K562 (cell line): ENCODE results near the gene TSPAN1. TPM values are rescaled to one million over a fixed set of nuclear protein-coding genes. Genes with fewer than 3 reads are reported as not detected.

Experiments
- ELF2 ChIP-seq: fragments of 250-450 bp; sonication (Bioruptor Pico); IDR thresholded peaks from 2 replicates; pipeline ENCODE4 v1.5.0; 2021; ENCODE audit warnings: mild to moderate bottlenecking
- ETV1 ChIP-seq: fragments of 450-650 bp; conservative IDR thresholded peaks from 2 replicates; pipeline ENCODE4 v1.6.1; 2016; ENCODE audit warnings: missing genetic modification characterization, control low read depth, low read depth, missing compliant biosample characterization
- HMGN3 ChIP-seq: IDR thresholded peaks from 2 replicates; pipeline ENCODE4 v1.6.1; 2011; ENCODE audit warnings: borderline replicate concordance, low read depth, mild to moderate bottlenecking, mixed read lengths, low read length; ENCODE audit not compliant: insufficient read length; ENCODE audit errors: extremely low read depth
- HNRNPL ChIP-seq: fragments of 200-400 bp; formaldehyde crosslinking; IDR thresholded peaks from 2 replicates; pipeline ENCODE4 v1.6.1; 2017; ENCODE audit warnings: low read depth, mild to moderate bottlenecking, low read length
- NR2C2 ChIP-seq, 2 experiments: fragments of 200-800 bp in 1 of 2; sonication (Bioruptor generic) in 1 of 2; sonication (generic) in 1 of 2; formaldehyde crosslinking in 1 of 2; IDR thresholded peaks; 2 replicates each; pipeline versions ENCODE4 v1.6.1 to v1.8.0; 2016 to 2022; ENCODE audit warnings: mild to moderate bottlenecking in 1 of 2, missing compliant biosample characterization in 1 of 2, missing genetic modification characterization in 1 of 2, missing genetic modification reagents in 1 of 2
- PRMT5 ChIP-seq: sonication (generic); formaldehyde crosslinking; IDR thresholded peaks from 2 replicates; pipeline ENCODE4 v1.5.0; 2020; ENCODE audit warnings: missing genetic modification reagents
- SMAD1 ChIP-seq: fragments of 150-350 bp; IDR thresholded peaks from 2 replicates; pipeline ENCODE4 v1.6.1; 2014; ENCODE audit warnings: low read length, low read depth; ENCODE audit not compliant: partially characterized antibody
- SMARCA4 ChIP-seq: fragments of 450-650 bp; IDR thresholded peaks from 2 replicates; pipeline ENCODE4 v1.6.1; 2016
- SRF ChIP-seq, 2 experiments: fragments of 250-450, 450-650 bp in 1 of 2; sonication (Bioruptor Pico) in 1 of 2; sonication (generic) in 1 of 2; formaldehyde crosslinking; IDR thresholded peaks; 2 replicates each; pipeline versions ENCODE4 v1.5.0 to v1.5.1; 2020 to 2022; ENCODE audit warnings: mild to moderate bottlenecking in 1 of 2, missing genetic modification reagents in 1 of 2
- THAP7 ChIP-seq: fragments of 250-450 bp; sonication (Bioruptor Pico); IDR thresholded peaks from 2 replicates; pipeline ENCODE4 v1.5.0; 2021
- TSHZ1 ChIP-seq: fragments of 250-450 bp; sonication (Bioruptor Pico); IDR thresholded peaks from 2 replicates; pipeline ENCODE4 v1.4.0; 2020; ENCODE audit warnings: mild to moderate bottlenecking, moderate library complexity
- ZBTB8A ChIP-seq: fragments of 450-650 bp; IDR thresholded peaks from 2 replicates; pipeline ENCODE4 v1.6.1; 2018; ENCODE audit warnings: mild to moderate bottlenecking, moderate library complexity; ENCODE audit not compliant: partially characterized antibody
- ZNF407 ChIP-seq: fragments of 450-650 bp; IDR thresholded peaks from 2 replicates; pipeline ENCODE4 v1.6.1; 2016; ENCODE audit warnings: low read depth
- polyA plus RNA-seq, 8 experiments: library from polyadenylated mRNA; depleted of rRNA in 4 of 8; stranded (reverse) in 5 of 8; unstranded in 3 of 8; fragments of >200 nt; fragmentation: Nextera tagmentation in 2 of 8; fragmentation: Illumina TruSeq in 1 of 8; extraction: Ambion mirVana in 2 of 8; extraction: Trizol in 1 of 8; gene quantifications; 2 replicates each; pipeline versions ENCODE4 v1.2.1 to v1.2.3, GENCODE V29; 2011 to 2014; ENCODE audit warnings: inconsistent platforms in 1 of 8, missing spikeins in 1 of 8
- total RNA-seq, 7 experiments: library from RNA; depleted of rRNA in 6 of 7; stranded (reverse); fragments of >200 nt in 6 of 7; fragmentation: Illumina TruSeq in 2 of 7; extraction: Trizol in 2 of 7; gene quantifications; 2 replicates each; pipeline versions ENCODE4 v1.2.1 to v1.2.3, GENCODE V29; 2011 to 2021; ENCODE audit warnings: low replicate concordance in 1 of 7

TSPAN1 gene
- total and polyA plus RNA-seq, 9 of the 15 experiments (the other 6 are each of a cell fraction or from before 2014, with no cell fraction given), result 0.58 TPM; not detected in 8

- TF ChIP-seq SMAD1 (peak; percentile 58), NR2C2 (CRISPR knock-in tag; IDR thresholded peaks at IDR 0.05) (no peak), NR2C2 (tag; IDR thresholded peaks at IDR 0.05) (peak; percentile 75), ZNF407 (0 out of 2 replicates have a peak, but pooled peaks have one; percentile 44), ELF2 (CRISPR knock-in tag) (no peak), SMARCA4 (peak; percentile 100), THAP7 (no peak), ZBTB8A (no peak), PRMT5 (no peak), TSHZ1 (CRISPR knock-in tag) (no peak), ETV1 (tag) (no peak), SRF (CRISPR knock-in tag; IDR thresholded peaks at IDR 0.05) (no peak), HNRNPL (no peak), HMGN3 (peak; percentile 53)
Measured at GRCh38 chr1:46158312-46159281, 16.3 kb upstream of the TSPAN1 start (continued).
